Mesenteric fat pad (tissue), 1 donor: ENCODE results near the gene PLPP6. TPM values are rescaled to one million over a fixed set of nuclear protein-coding genes. Genes with fewer than 3 reads are reported as not detected.
A peak's percentile ranks its signal among the peaks of the same experiment; 100 is the strongest.

Experiments used
- DNase-seq: peaks from one replicate; pipeline ENCODE4 v3.0.0-alpha.2; 2020; ENCODE audit warnings: low spot score
- total RNA-seq: library from RNA; stranded (reverse); fragmentation: NEBNext Ultra II Directional; extraction: Animal tissue kit (Norgen Biotek cat#: 25700); gene quantifications from one replicate; pipeline ENCODE4 v1.2.1, GENCODE V29; 2021
- donor health status: DM: yes; HTN: yes; CAD: no.

The PLPP6 gene
- total RNA-seq, 1 donor from 2014 or later, result 5.5 TPM

- no peak for DNase-seq
These were observed 483 bp upstream of the PLPP6 start for GRCh38 chr9:4661611-4662010.

GRCh38 chr9:4662989-4663792 lies 1.1 kb downstream of the PLPP6 start:
- DNase-seq, result no peak

DNA sequence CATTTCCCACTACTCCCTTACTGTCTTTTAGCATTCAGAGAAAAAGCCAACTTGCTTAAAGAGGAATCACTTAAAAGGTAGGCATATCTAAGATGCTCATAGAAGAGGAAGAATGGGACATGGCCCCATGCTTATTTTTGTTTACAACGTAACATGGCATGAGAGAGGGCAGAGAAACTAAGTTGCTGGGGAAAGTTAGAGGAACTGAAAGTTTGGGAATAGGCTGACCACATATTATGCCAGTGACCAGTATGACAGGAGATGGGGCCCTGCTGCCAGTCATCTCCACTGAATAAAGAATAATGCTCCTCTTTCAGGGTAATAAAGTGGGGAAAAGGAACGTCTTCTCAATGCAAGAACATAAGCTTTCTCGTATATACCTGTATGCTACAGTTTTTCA lies 1.9 kb downstream of the PLPP6 start:
- DNase-seq, result no peak

- no peak for DNase-seq
These were observed 3.3 kb downstream of the PLPP6 start for GRCh38 chr9:4665357-4665756.

- DNase-seq, result peak; percentile 91
These were observed 4.1 kb downstream of the PLPP6 start, which contains the start of gene SPATA6L for GRCh38 chr9:4666042-4666699. TSS of gene SPATA6L (minus strand) at chr9:4666480. CDS start at chr9:4666250, 230 bp downstream.

- DNase-seq, result no peak
These were observed 5.6 kb downstream of the PLPP6 start for GRCh38 chr9:4667681-4668080.

GRCh38 chr9:4668604-4669003 lies 6.5 kb downstream of the PLPP6 start:
- DNase-seq, result no peak

DNA sequence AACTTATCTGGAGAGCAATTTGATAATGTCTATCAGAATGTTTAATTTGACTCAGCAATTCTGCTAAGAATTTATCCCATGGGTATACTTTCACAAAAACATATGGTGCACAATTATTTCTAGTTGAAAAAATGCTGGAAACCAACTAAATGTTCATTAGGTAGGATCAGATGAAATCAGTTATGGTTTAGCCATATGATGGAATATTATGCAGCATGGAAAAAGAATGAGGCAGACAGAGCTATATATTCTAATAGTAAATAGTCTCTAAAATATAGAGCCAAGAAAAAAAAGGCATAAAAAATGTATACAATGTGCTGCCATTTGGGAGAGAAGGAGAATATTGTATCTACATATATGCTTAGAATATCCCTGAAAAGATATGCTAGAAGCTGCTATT lies 7.8 kb downstream of the PLPP6 start:
- DNase-seq, result no peak

- DNase-seq, result no peak
These were observed 8.5 kb downstream of the PLPP6 start for GRCh38 chr9:4670591-4670990.

DNA sequence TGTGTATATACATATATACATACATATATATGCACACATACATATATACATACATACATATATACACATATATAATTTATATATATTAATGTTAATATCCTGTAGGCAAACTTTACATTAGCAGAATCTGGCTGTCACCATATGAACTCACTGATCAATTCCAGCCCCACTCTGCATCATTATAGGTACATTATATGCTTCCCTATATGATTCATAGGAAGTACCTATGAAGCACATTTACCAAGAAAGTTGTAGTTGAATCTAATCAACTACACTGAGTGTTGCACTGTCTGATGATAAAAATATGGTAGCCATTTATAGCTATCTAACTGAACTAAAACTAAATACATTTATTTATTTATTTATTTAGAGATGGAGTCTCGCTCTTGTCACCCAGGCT lies 9.6 kb downstream of the PLPP6 start:
- DNase-seq, result no peak

GRCh38 chr9:4674783-4675182 lies 12.7 kb downstream of the PLPP6 start:
- DNase-seq, result no peak

GRCh38 chr9:4677392-4677791 lies 15.3 kb downstream of the PLPP6 start:
- no peak for DNase-seq

- DNase-seq, result no peak
These were observed 16.7 kb downstream of the PLPP6 start for GRCh38 chr9:4678679-4679267.

DNA sequence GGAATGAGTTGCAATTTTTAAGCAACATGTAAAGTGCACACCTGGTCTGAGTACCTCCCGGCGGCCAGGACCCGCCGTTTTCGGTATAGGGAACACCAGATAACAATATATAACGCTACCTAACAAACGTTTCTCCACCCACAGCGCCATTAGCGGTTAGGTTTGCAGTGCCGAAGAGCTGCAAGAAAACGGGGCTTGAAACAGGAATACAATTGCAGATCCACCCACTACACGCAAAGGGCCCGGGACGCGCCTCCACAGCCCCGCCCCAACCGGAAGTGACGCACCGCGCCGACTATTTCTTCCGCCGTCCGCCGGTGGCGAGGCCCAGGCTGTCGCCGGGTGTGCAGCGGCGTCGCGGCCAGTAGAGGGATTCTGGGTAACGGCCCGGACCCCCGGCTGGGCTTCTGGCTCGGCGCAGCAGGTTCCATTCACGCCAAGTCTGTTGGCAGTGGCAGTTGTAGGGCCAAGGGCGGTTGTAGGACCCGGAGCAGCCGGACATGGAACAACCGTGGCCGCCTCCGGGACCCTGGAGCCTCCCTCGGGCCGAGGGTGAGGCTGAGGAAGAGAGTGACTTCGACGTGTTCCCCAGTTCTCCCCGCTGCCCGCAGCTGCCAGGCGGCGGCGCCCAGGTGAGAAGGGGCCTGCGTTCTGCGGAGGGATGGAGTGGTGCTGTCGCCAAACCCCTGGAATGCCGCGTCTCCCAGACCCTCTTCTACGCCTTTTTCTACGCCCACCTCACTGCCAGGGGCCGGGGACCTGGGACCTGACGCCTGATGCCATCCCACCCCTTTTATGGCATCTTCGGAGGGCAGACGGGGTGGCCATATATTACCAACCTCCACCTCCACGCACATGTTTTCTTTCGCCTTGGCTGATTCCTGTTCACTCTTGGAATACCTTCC lies 17.4 kb downstream of the PLPP6 start, which contains the start of gene CDC37L1:
CDC37L1 (plus strand) TSS at position 302 of the 905 bp plus-strand sequence; CDS start at position 501, 199 bp downstream.
- DNase-seq, result peak; percentile 100

DNA sequence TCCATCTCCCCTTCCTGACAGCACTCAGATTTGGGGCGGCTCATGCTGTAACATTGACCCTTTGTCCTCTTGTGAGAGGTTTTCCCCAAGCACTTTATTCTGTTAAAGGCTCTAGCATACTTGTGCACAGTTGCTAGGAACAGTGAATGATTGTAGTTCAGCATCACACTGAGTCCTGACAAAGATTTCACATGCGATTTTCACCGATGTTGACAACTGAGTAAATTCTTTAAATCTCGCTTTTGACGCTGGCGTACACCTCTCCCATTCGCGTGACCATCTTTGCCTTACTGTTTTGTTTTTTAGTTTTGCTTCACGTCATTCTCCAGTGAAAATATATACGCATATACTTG lies 18.1 kb downstream of the PLPP6 start:
- DNase-seq, result no peak

DNA sequence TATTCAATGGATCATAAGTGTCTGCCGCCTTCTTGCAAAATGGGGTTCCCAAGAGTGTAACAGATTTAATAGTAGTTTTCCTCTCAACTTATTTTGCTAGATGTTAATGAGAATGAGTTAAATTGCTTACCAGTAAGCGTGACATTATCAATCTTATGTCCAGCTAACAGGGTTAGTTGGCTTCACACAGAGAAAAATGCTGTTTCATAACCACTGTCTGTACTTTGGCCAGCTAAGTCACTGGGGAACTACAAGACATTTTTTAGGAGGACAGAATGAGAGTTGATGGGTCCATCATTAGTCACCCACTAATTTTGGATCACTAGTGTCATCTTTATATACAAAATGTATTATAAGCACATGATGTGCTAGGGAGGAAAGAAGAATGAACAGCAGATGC lies 18.7 kb downstream of the PLPP6 start:
- DNase-seq, result no peak

DNA sequence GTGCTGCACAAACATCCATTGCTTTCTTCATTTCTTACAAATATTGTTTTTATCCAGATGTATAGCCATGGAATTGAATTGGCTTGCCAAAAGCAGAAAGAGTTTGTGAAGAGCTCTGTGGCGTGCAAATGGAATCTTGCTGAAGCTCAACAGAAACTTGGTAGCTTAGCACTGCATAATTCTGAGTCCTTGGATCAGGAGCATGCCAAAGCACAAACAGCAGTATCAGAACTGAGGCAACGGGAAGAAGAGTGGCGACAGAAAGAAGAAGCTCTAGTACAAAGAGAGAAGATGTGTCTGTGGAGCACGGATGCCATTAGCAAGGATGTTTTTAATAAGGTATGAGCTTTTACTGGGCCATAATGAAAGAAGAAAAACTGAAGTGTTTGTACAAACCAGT lies 22.7 kb downstream of the PLPP6 start:
- no peak for DNase-seq

DNA sequence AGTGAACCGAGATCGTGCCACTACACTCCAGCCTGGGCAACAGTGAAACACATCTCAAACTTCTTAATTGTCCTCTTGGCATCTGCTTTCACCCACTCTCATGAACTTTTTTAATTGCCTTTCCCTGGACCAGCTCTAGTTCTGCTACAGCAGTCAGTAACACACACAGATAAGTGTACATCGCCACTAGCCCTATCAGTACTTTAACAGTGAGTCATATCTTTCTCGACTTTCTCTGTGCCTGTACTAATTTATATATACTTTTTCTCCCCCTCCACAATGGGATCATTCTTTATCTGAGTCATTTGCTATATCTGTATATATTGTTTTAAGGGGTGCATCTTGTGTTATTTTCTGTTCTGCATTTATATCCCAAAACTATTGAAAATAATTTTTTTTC lies 24.0 kb downstream of the PLPP6 start:
- no peak for DNase-seq

GRCh38 chr9:4686584-4686983 lies 24.5 kb downstream of the PLPP6 start:
- no peak for DNase-seq

DNA sequence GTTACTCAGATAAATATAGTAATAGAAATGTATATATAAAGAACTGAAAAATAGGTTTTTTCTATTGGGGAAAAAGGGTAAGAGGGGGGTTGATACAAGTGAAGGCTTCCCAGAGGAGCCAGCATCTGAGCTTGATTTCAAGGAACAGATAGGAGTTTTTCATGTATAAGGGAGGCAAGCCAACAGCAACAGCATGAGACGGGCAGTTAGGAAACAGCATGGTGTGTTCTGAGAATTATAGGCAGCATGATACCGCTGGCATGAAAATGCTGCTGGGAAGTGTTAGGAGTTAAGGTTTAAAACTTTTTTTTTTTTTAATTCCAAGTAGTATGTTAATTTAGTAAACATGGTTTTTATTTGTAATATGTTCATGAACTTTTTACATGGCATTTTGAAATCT lies 26.9 kb downstream of the PLPP6 start:
- no peak for DNase-seq

DNA sequence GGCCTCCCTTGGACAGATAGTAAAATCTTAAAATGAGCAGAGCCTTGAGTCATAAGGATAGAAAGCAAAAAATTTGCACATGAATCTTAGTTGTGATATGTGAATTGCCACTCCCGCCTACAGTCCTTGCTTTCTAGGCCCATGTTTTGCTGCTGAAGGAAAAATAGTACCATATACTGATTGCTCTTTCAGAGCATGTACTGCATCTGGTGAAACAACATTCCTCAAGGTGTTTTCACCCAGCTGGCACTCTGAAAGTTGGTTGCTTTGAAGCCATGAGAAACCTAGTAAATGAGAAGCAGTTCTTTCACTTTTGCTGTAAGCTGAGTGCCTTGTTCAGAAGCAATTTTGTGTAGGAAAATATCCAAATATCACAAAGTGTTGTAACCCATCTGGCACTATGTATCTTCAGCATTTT lies 27.6 kb downstream of the PLPP6 start:
- no peak for DNase-seq
